Measurements from ENCODE around the gene ITGB3.

The ITGB3 gene

DNA sequence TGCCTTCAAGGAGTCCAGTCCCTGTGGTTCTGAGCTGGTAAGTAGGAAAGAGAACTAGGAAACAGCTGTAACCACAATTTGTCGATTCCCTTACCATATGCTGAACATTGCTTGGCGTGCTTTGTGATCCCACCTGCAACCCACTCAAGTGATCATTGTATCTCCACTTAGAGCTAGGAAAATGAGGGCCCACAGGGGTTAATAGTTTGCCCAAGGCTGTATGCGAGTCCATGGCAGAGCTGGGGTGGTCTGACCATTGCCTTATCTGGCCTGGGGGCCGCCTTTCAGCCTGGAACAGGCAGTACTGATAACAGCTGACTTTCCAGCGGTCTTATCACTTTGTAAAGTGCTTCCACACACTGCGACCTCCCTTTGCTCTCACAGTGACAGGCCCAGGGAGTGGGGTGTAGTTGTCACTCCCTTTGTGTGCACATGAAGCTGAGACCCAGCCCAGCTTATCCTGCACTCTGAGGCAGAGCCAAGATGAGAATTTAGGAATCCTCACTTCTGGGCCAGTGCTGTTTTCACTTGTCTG lies 34.7 kb upstream of the ITGB3 start:
- Histone ChIP-seq H4K91ac (ENCODE audit: low read depth, low read length, poor library complexity) (no peak overlapping the region), H2AK5ac (ENCODE audit: low read depth, low read length) (no peak overlapping the region), H3K18ac (ENCODE audit: low read length) (no peak overlapping the region), H3K4me1 (ENCODE audit: control insufficient read depth in 2 of 2, insufficient read depth in 1 of 2, low read depth in 1 of 2, low read length in 2 of 2) (peaks cover 3 to 12% of the 10 kb centered on the region in 2 donors), H3K36me3 (replicated peaks in 1 of 2; ENCODE audit: control insufficient read depth in 2 of 2, insufficient read depth in 2 of 2, low read length in 2 of 2) (no peaks in the 10 kb centered on the region), H3K4me2 (ENCODE audit: insufficient read depth, low read length, poor library complexity, severe bottlenecking) (no peak overlapping the region), H3K27ac (replicated peaks; ENCODE audit: low read length) (no peak overlapping the region), H3K9me3 (replicated peaks in 1 of 2; ENCODE audit: control insufficient read depth in 2 of 2, insufficient read depth in 1 of 2, low read depth in 1 of 2, low read length in 2 of 2) (peaks cover 3 to 4% of the 10 kb centered on the region in 2 donors), H3K4ac (ENCODE audit: low read length) (no peak overlapping the region), H2BK5ac (ENCODE audit: low read length) (no peak overlapping the region), H2AFZ (ENCODE audit: low read length) (no peak overlapping the region), H2BK120ac (ENCODE audit: low read depth, low read length) (no peak overlapping the region), H3K23ac (ENCODE audit: low read depth, low read length, poor library complexity) (peak overlapping the region; percentile 36), H4K8ac (ENCODE audit: low read depth, low read length) (no peak overlapping the region), H3K9ac (ENCODE audit: low read depth, low read length, poor library complexity) (no peak overlapping the region), H2BK12ac (ENCODE audit: low read length) (no peak overlapping the region), H3K79me1 (ENCODE audit: low read depth, low read length) (no peaks in the 10 kb centered on the region), H3K14ac (ENCODE audit: low read length) (no peak overlapping the region), H3K4me3 (ENCODE audit: low read length in 2 of 2) (no peak overlapping the region), H2BK15ac (ENCODE audit: low read length) (no peak overlapping the region), H3K27me3 (ENCODE audit: control insufficient read depth in 3 of 3, insufficient read depth in 3 of 3, low read depth in 1 of 3, low read length in 3 of 3) (peaks cover 0 to 6% (median 0%) of the 10 kb centered on the region in 3 experiments)
- WGBS, 2 donors (ENCODE audit: extremely low coverage in 2 of 2, insufficient read length in 2 of 2, insufficient replicate concordance in 1 of 2) = no CpG with 5 or more reads among the region's 6 CpGs
- no peak for DNase-seq (ENCODE audit: low spot score)

DNA sequence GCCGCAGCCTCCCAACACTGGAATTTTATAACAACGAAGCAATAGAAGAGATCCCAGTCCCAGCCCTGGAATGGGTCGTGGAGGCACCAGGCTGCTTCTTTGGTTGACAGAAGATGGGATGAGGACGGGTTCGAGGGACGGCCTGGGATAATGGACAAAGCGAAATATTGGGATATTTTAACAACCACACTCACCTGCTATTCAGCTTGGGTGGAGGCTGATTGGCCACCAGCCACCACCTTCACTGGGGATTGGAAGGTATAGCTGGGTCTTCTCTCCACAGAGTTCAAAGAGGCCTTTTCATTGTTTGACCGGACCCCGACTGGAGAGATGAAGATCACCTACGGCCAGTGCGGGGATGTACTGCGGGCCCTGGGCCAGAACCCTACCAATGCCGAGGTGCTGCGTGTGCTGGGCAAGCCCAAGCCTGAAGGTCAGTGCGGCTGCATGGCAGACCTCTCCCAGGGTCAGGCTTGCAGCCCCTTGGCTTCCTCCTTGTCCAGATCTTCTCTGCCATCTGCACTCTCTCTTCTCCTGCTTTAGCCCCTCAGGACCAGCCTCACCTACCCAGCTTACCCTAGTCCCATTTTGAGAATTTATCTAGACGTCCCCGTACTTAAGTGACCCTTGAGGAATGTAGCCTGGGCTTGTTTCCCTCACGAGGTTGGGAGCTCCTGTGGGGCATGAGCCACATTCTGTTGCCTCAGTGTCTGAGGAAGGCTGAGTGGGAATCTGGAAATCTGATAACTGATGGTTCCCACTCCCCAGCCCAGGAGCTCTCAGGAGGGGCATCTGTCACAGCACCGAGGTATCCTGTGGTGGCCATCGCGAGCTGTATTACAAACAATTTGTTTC lies 33.8 kb upstream of the ITGB3 start:
- H2AK5ac ChIP-seq (ENCODE audit: low read depth, low read length) = no peak overlapping the region
- no peak overlapping the region for H2BK5ac ChIP-seq (ENCODE audit: low read length)
- no peak overlapping the region for H3K9ac ChIP-seq (ENCODE audit: low read depth, low read length, poor library complexity)
- H2BK15ac ChIP-seq (ENCODE audit: low read length) = no peak overlapping the region
- WGBS, 2 donors (ENCODE audit: extremely low coverage in 2 of 2, insufficient read length in 2 of 2, insufficient replicate concordance in 1 of 2) = no CpG with 5 or more reads among the region's 21 CpGs
- H2BK12ac ChIP-seq (ENCODE audit: low read length) = no peak overlapping the region
- H3K27ac ChIP-seq (replicated peaks; ENCODE audit: low read length) = no peak overlapping the region
- peaks cover 0 to 3% (median 0%) of the 10 kb centered on the region in 3 experiments for H3K27me3 ChIP-seq (ENCODE audit: control insufficient read depth in 3 of 3, insufficient read depth in 3 of 3, low read depth in 1 of 3, low read length in 3 of 3)
- H3K14ac ChIP-seq (ENCODE audit: low read length) = no peak overlapping the region
- H4K91ac ChIP-seq (ENCODE audit: low read depth, low read length, poor library complexity) = no peak overlapping the region
- no peak overlapping the region for H3K18ac ChIP-seq (ENCODE audit: low read length)
- H3K4me1 ChIP-seq (ENCODE audit: control insufficient read depth in 2 of 2, insufficient read depth in 1 of 2, low read depth in 1 of 2, low read length in 2 of 2) = peaks cover 3 to 12% of the 10 kb centered on the region in 2 donors
- peak overlapping the region; percentile 25 for H3K23ac ChIP-seq (ENCODE audit: low read depth, low read length, poor library complexity)
- no peak for DNase-seq (ENCODE audit: low spot score)
- no peak overlapping the region for H3K4me3 ChIP-seq (ENCODE audit: low read length in 2 of 2)
- H3K4me2 ChIP-seq (ENCODE audit: insufficient read depth, low read length, poor library complexity, severe bottlenecking) = no peak overlapping the region
- peak overlapping the region; percentile 3 for H2AFZ ChIP-seq (ENCODE audit: low read length)
- H4K8ac ChIP-seq (ENCODE audit: low read depth, low read length) = no peak overlapping the region
- no peaks in the 10 kb centered on the region for H3K79me1 ChIP-seq (ENCODE audit: low read depth, low read length)
- H3K9me3 ChIP-seq (replicated peaks in 1 of 2; ENCODE audit: control insufficient read depth in 2 of 2, insufficient read depth in 1 of 2, low read depth in 1 of 2, low read length in 2 of 2) = peaks cover 4 to 10% of the 10 kb centered on the region in 2 donors
- H2BK120ac ChIP-seq (ENCODE audit: low read depth, low read length) = no peak overlapping the region
- H3K4ac ChIP-seq (ENCODE audit: low read length) = no peak overlapping the region
- no peaks in the 10 kb centered on the region for H3K36me3 ChIP-seq (replicated peaks in 1 of 2; ENCODE audit: control insufficient read depth in 2 of 2, insufficient read depth in 2 of 2, low read length in 2 of 2)

DNA sequence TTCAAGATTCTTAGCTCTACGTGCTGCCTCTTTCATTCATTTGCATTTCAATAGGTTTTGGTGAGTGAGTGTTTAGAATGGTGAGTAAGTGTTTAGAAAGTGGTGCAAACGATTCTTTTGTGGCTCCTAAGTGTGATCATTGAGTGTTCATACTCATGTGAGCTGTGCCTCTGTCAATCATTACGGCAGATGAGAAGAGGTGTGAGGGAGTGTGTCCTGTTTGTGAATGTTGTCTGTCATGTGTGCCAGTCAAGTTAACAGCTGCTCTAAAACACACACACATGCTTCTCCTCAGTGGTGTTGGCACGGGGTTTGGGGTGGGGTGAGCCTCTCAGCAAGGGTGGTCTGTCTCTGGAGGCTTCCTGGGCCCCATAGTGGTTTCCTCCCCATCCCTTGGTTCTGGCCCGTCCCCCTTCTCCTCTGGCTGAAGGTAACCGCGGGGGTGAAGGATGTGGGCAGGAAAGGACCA lies 33.1 kb upstream of the ITGB3 start:
- WGBS, 2 donors (ENCODE audit: extremely low coverage in 2 of 2, insufficient read length in 2 of 2, insufficient replicate concordance in 1 of 2) = no CpG with 5 or more reads among the region's 7 CpGs
- no peak overlapping the region for H3K4ac ChIP-seq (ENCODE audit: low read length)
- H3K4me2 ChIP-seq (ENCODE audit: insufficient read depth, low read length, poor library complexity, severe bottlenecking) = no peak overlapping the region
- H4K91ac ChIP-seq (ENCODE audit: low read depth, low read length, poor library complexity) = no peak overlapping the region
- DNase-seq (ENCODE audit: low spot score) = no peak
- H4K8ac ChIP-seq (ENCODE audit: low read depth, low read length) = no peak overlapping the region
- no peak overlapping the region for H2AK5ac ChIP-seq (ENCODE audit: low read depth, low read length)
- no peaks in the 10 kb centered on the region for H3K79me1 ChIP-seq (ENCODE audit: low read depth, low read length)
- H3K27ac ChIP-seq (replicated peaks; ENCODE audit: low read length) = no peak overlapping the region
- peaks cover 4 to 10% of the 10 kb centered on the region in 2 donors for H3K9me3 ChIP-seq (replicated peaks in 1 of 2; ENCODE audit: control insufficient read depth in 2 of 2, insufficient read depth in 1 of 2, low read depth in 1 of 2, low read length in 2 of 2)
- no peak overlapping the region for H2BK120ac ChIP-seq (ENCODE audit: low read depth, low read length)
- no peak overlapping the region for H3K23ac ChIP-seq (ENCODE audit: low read depth, low read length, poor library complexity)
- H2BK5ac ChIP-seq (ENCODE audit: low read length) = no peak overlapping the region
- H3K4me1 ChIP-seq (ENCODE audit: control insufficient read depth in 2 of 2, insufficient read depth in 1 of 2, low read depth in 1 of 2, low read length in 2 of 2) = peaks cover 3 to 12% of the 10 kb centered on the region in 2 donors
- H2BK12ac ChIP-seq (ENCODE audit: low read length) = no peak overlapping the region
- H3K36me3 ChIP-seq (replicated peaks in 1 of 2; ENCODE audit: control insufficient read depth in 2 of 2, insufficient read depth in 2 of 2, low read length in 2 of 2) = no peaks in the 10 kb centered on the region
- H3K14ac ChIP-seq (ENCODE audit: low read length) = no peak overlapping the region
- peaks cover 0 to 3% (median 0%) of the 10 kb centered on the region in 3 experiments for H3K27me3 ChIP-seq (ENCODE audit: control insufficient read depth in 3 of 3, insufficient read depth in 3 of 3, low read depth in 1 of 3, low read length in 3 of 3)
- H3K4me3 ChIP-seq (ENCODE audit: low read length in 2 of 2) = no peak overlapping the region
- H3K9ac ChIP-seq (ENCODE audit: low read depth, low read length, poor library complexity) = no peak overlapping the region
- peak overlapping the region; percentile 3 for H2AFZ ChIP-seq (ENCODE audit: low read length)
- no peak overlapping the region for H3K18ac ChIP-seq (ENCODE audit: low read length)
- H2BK15ac ChIP-seq (ENCODE audit: low read length) = no peak overlapping the region

DNA sequence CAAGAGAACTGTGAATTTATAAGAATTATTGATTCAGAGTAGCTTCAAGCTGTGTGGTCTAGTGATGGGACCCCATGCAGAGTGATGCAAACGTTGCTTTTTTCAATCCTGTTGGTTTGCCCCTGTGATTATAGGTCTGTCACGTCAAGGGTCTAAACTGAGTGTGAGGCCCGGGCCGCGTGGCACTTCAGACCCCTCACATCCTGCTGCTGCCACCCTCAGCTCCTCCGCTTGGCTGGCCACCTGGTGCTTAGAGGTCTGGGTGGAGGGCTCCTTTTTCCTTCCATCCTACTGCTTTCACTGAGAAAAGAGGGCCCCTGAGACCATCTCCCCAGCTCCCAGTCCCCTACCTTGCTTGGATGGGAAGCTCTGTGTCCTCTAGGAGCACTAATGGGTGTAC lies 32.5 kb upstream of the ITGB3 start:
- Histone ChIP-seq H2BK120ac (ENCODE audit: low read depth, low read length) (no peak overlapping the region), H3K14ac (ENCODE audit: low read length) (no peak overlapping the region)
- WGBS, 2 donors (ENCODE audit: extremely low coverage in 2 of 2, insufficient read length in 2 of 2, insufficient replicate concordance in 1 of 2) = no CpG with 5 or more reads among the region's 6 CpGs

More for the DNA sequence above, 32.5 kb upstream of the ITGB3 start:
- no peak overlapping the region for H2AFZ ChIP-seq (ENCODE audit: low read length)
- H3K18ac ChIP-seq (ENCODE audit: low read length) = no peak overlapping the region
- no peak overlapping the region for H3K9ac ChIP-seq (ENCODE audit: low read depth, low read length, poor library complexity)
- H3K27me3 ChIP-seq (ENCODE audit: control insufficient read depth in 3 of 3, insufficient read depth in 3 of 3, low read depth in 1 of 3, low read length in 3 of 3) = peaks cover 0 to 3% (median 0%) of the 10 kb centered on the region in 3 experiments
- no peak overlapping the region for H3K23ac ChIP-seq (ENCODE audit: low read depth, low read length, poor library complexity)
- peak overlapping the region; percentile 76 for H2AK5ac ChIP-seq (ENCODE audit: low read depth, low read length)
- H3K4me1 ChIP-seq (ENCODE audit: control insufficient read depth in 2 of 2, insufficient read depth in 1 of 2, low read depth in 1 of 2, low read length in 2 of 2) = peaks cover 3 to 12% of the 10 kb centered on the region in 2 donors
- no peaks in the 10 kb centered on the region for H3K36me3 ChIP-seq (replicated peaks in 1 of 2; ENCODE audit: control insufficient read depth in 2 of 2, insufficient read depth in 2 of 2, low read length in 2 of 2)
- no peak overlapping the region for H3K27ac ChIP-seq (replicated peaks; ENCODE audit: low read length)
- H2BK15ac ChIP-seq (ENCODE audit: low read length) = peak overlapping the region; percentile 35
- no peaks in the 10 kb centered on the region for H3K79me1 ChIP-seq (ENCODE audit: low read depth, low read length)
- H3K4me3 ChIP-seq (ENCODE audit: low read length in 2 of 2) = no peak overlapping the region
- no peak overlapping the region for H2BK12ac ChIP-seq (ENCODE audit: low read length)
- H3K9me3 ChIP-seq (replicated peaks in 1 of 2; ENCODE audit: control insufficient read depth in 2 of 2, insufficient read depth in 1 of 2, low read depth in 1 of 2, low read length in 2 of 2) = peaks cover 4 to 10% of the 10 kb centered on the region in 2 donors
- H2BK5ac ChIP-seq (ENCODE audit: low read length) = no peak overlapping the region
- H4K8ac ChIP-seq (ENCODE audit: low read depth, low read length) = no peak overlapping the region
- H3K4ac ChIP-seq (ENCODE audit: low read length) = no peak overlapping the region
- DNase-seq (ENCODE audit: low spot score) = no peak
- H4K91ac ChIP-seq (ENCODE audit: low read depth, low read length, poor library complexity) = no peak overlapping the region
- no peak overlapping the region for H3K4me2 ChIP-seq (ENCODE audit: insufficient read depth, low read length, poor library complexity, severe bottlenecking)
